ENCODE results near the gene STPG1.

Gene STPG1

GRCh38 chr1:24351918-24352627 lies 61.5 kb downstream of the STPG1 start:
- peak; percentile 34 for DNase-seq (ENCODE audit: low read depth)
- no peak overlapping the region for H3K4me3 ChIP-seq (ENCODE audit: low read depth, low read length)

- H3K4me3 ChIP-seq (ENCODE audit: low read depth, low read length) = no peak overlapping the region
- DNase-seq (ENCODE audit: low read depth) = no peak
Observed at GRCh38 chr1:24351247-24351646, 62.3 kb downstream of the STPG1 start.

GRCh38 chr1:24349891-24350290 lies 63.7 kb downstream of the STPG1 start:
- H3K4me3 ChIP-seq (ENCODE audit: low read depth, low read length) = no peak overlapping the region
- no peak for DNase-seq (ENCODE audit: low read depth)

GRCh38 chr1:24348196-24348595 lies 65.4 kb downstream of the STPG1 start:
- no peak for DNase-seq (ENCODE audit: low read depth)

GRCh38 chr1:24347159-24347934 lies 66.2 kb downstream of the STPG1 start:
- DNase-seq (ENCODE audit: low read depth) = no peak
- H3K4me3 ChIP-seq (ENCODE audit: low read depth, low read length) = no peak overlapping the region

More at GRCh38 chr1:24348196-24348595, 65.4 kb downstream of the STPG1 start:
- no peak overlapping the region for H3K4me3 ChIP-seq (ENCODE audit: low read depth, low read length)

GRCh38 chr1:24345334-24345733 lies 68.2 kb downstream of the STPG1 start:
- DNase-seq (ENCODE audit: low read depth) = no peak
- no peak overlapping the region for H3K4me3 ChIP-seq (ENCODE audit: low read depth, low read length)

GRCh38 chr1:24344090-24344742 lies 69.4 kb downstream of the STPG1 start:
- H3K4me3 ChIP-seq (ENCODE audit: low read depth, low read length) = no peak overlapping the region
- no peak for DNase-seq (ENCODE audit: low read depth)

- no peak overlapping the region for H3K4me3 ChIP-seq (ENCODE audit: low read depth, low read length)
- no peak for DNase-seq (ENCODE audit: low read depth)
Observed at GRCh38 chr1:24343412-24344089, 70.0 kb downstream of the STPG1 start.

GRCh38 chr1:24341260-24341659 lies 72.3 kb downstream of the STPG1 start:
- no peak overlapping the region for H3K4me3 ChIP-seq (ENCODE audit: low read depth, low read length)
- no peak for DNase-seq (ENCODE audit: low read depth)

GRCh38 chr1:24340770-24341169 lies 72.8 kb downstream of the STPG1 start:
- no peak overlapping the region for H3K4me3 ChIP-seq (ENCODE audit: low read depth, low read length)
- no peak for DNase-seq (ENCODE audit: low read depth)

- H3K4me3 ChIP-seq (ENCODE audit: low read depth, low read length) = no peak overlapping the region
- DNase-seq (ENCODE audit: low read depth) = no peak
Observed at GRCh38 chr1:24339996-24340395, 73.6 kb downstream of the STPG1 start.

GRCh38 chr1:24338447-24338846 lies 75.1 kb downstream of the STPG1 start:
- H3K4me3 ChIP-seq (ENCODE audit: low read depth, low read length) = no peak overlapping the region
- DNase-seq (ENCODE audit: low read depth) = no peak

- H3K4me3 ChIP-seq (ENCODE audit: low read depth, low read length) = no peak overlapping the region
- no peak for DNase-seq (ENCODE audit: low read depth)
Observed at GRCh38 chr1:24337455-24337854, 76.1 kb downstream of the STPG1 start.

GRCh38 chr1:24336075-24336474 lies 77.5 kb downstream of the STPG1 start:
- DNase-seq (ENCODE audit: low read depth) = no peak
- no peak overlapping the region for H3K4me3 ChIP-seq (ENCODE audit: low read depth, low read length)

GRCh38 chr1:24331961-24332673 lies 81.5 kb downstream of the STPG1 start:
- H3K4me3 ChIP-seq (ENCODE audit: low read depth, low read length) = no peak overlapping the region
- DNase-seq (ENCODE audit: low read depth) = no peak

GRCh38 chr1:24329797-24330543 lies 83.6 kb downstream of the STPG1 start:
- DNase-seq (ENCODE audit: low read depth) = peak; percentile 69
- no peak overlapping the region for H3K4me3 ChIP-seq (ENCODE audit: low read depth, low read length)

GRCh38 chr1:24329331-24329730 lies 84.3 kb downstream of the STPG1 start:
- DNase-seq (ENCODE audit: low read depth) = no peak
- no peak overlapping the region for H3K4me3 ChIP-seq (ENCODE audit: low read depth, low read length)

GRCh38 chr1:24327891-24328290 lies 85.7 kb downstream of the STPG1 start:
- DNase-seq (ENCODE audit: low read depth) = no peak
- no peak overlapping the region for H3K4me3 ChIP-seq (ENCODE audit: low read depth, low read length)

GRCh38 chr1:24327486-24327885 lies 86.1 kb downstream of the STPG1 start:
- no peak for DNase-seq (ENCODE audit: low read depth)
- H3K4me3 ChIP-seq (ENCODE audit: low read depth, low read length) = no peak overlapping the region

Measured in skeletal muscle cell (primary cell).